ENCODE measurements around the gene RAB28.
A peak's percentile ranks its signal among the peaks of the same experiment; 100 is the strongest.

RAB28 gene

GRCh38 chr4:13504374-13504773 is 20.2 kb upstream of the RAB28 start:
- TF ChIP-seq CTCF (conservative IDR thresholded peaks at IDR 0.05; ENCODE audit: low read depth, low read length): no peak
- DNase-seq (ENCODE audit: low read depth): no peak
- H3K4me3 ChIP-seq (ENCODE audit: low read length): no peak overlapping the region

- no peak for DNase-seq (ENCODE audit: low read depth)
- no peak overlapping the region for H3K4me3 ChIP-seq (ENCODE audit: low read length)
- no peak for TF ChIP-seq CTCF (conservative IDR thresholded peaks at IDR 0.05; ENCODE audit: low read depth, low read length)
Measured at GRCh38 chr4:13498469-13498868, 14.3 kb upstream of the RAB28 start.

GRCh38 chr4:13496605-13497004 is 12.5 kb upstream of the RAB28 start:
- no peak for TF ChIP-seq CTCF (conservative IDR thresholded peaks at IDR 0.05; ENCODE audit: low read depth, low read length)
- H3K4me3 ChIP-seq (ENCODE audit: low read length): no peak overlapping the region
- DNase-seq (ENCODE audit: low read depth): no peak

- TF ChIP-seq CTCF (conservative IDR thresholded peaks at IDR 0.05; ENCODE audit: low read depth, low read length): no peak
- H3K4me3 ChIP-seq (ENCODE audit: low read length): no peak overlapping the region
- DNase-seq (ENCODE audit: low read depth): no peak
Measured at GRCh38 chr4:13495753-13496152, 11.6 kb upstream of the RAB28 start.

GRCh38 chr4:13493793-13494192 is 9.7 kb upstream of the RAB28 start:
- no peak overlapping the region for H3K4me3 ChIP-seq (ENCODE audit: low read length)
- DNase-seq (ENCODE audit: low read depth): no peak
- TF ChIP-seq CTCF (conservative IDR thresholded peaks at IDR 0.05; ENCODE audit: low read depth, low read length): no peak

- TF ChIP-seq CTCF (conservative IDR thresholded peaks at IDR 0.05; ENCODE audit: low read depth, low read length): no peak
- no peak overlapping the region for H3K4me3 ChIP-seq (ENCODE audit: low read length)
- DNase-seq (ENCODE audit: low read depth): no peak
Measured at GRCh38 chr4:13492747-13493146, 8.6 kb upstream of the RAB28 start.

GRCh38 chr4:13484749-13485221 is 645 bp upstream of the RAB28 start:
- no peak for TF ChIP-seq CTCF (conservative IDR thresholded peaks at IDR 0.05; ENCODE audit: low read depth, low read length)
- peak overlapping the region; percentile 77 for H3K4me3 ChIP-seq (ENCODE audit: low read length)
- DNase-seq (ENCODE audit: low read depth): peak; percentile 17
